Neural progenitor cell (in vitro differentiated cells): Measurements from ENCODE around the gene DCTPP1. TPM values are rescaled to one million over a fixed set of nuclear protein-coding genes. Genes with fewer than 3 reads are reported as not detected.

ENCODE experiments used
- DNase-seq: peaks from one replicate; pipeline ENCODE4 v3.0.0-alpha.2; 2016; ENCODE audit warnings: low spot score
- H2AFZ ChIP-seq: fragments of 200-600 bp; sonication (generic); replicated peaks from 2 replicates; pipeline ENCODE4 v1.6.1; 2016; ENCODE audit warnings: antibody characterized with exemption
- H3F3A ChIP-seq: fragments of 200-600 bp; sonication (generic); 2 replicates; pipeline ENCODE4 v1.6.1; 2016; ENCODE audit warnings: antibody characterized with exemption, low read depth
- H3K27ac ChIP-seq: fragments of 200-600 bp; sonication (generic); 2 replicates; pipeline ENCODE4 v1.5.1; 2016; ENCODE audit warnings: mild to moderate bottlenecking
- H3K27me3 ChIP-seq: fragments of 200-600 bp; sonication (generic); 2 replicates; pipeline ENCODE4 v1.6.1; 2016; ENCODE audit warnings: mild to moderate bottlenecking, moderate library complexity
- H3K36me3 ChIP-seq: fragments of 200-600 bp; sonication (generic); 2 replicates; pipeline ENCODE4 v1.5.1; 2016
- H3K4me1 ChIP-seq: fragments of 200-600 bp; sonication (generic); 2 replicates; pipeline ENCODE4 v1.6.1; 2016; ENCODE audit warnings: mixed run types
- H3K4me2 ChIP-seq: fragments of 200-600 bp; sonication (generic); 2 replicates; pipeline ENCODE4 v1.6.1; 2016
- H3K4me3 ChIP-seq: fragments of 200-600 bp; sonication (generic); 2 replicates; pipeline ENCODE4 v1.5.1; 2016
- H3K79me2 ChIP-seq: fragments of 200-600 bp; sonication (generic); 2 replicates; pipeline ENCODE4 v1.6.1; 2016; ENCODE audit warnings: low read depth
- H3K9ac ChIP-seq: fragments of 200-600 bp; sonication (generic); 2 replicates; pipeline ENCODE4 v1.6.1; 2016
- H3K9me3 ChIP-seq: fragments of 200-600 bp; sonication (generic); 2 replicates; pipeline ENCODE4 v1.5.1; 2016; ENCODE audit warnings: low read depth
- H4K20me1 ChIP-seq: fragments of 200-600 bp; sonication (generic); 2 replicates; pipeline ENCODE4 v1.6.1; 2016; ENCODE audit warnings: low read depth
- H3K27ac Mint-ChIP-seq: 3 replicates; pipeline ENCODE4 v1.8.0; 2021; ENCODE audit warnings: mixed read lengths
- H3K27me3 Mint-ChIP-seq: 2 replicates; pipeline ENCODE4 v1.8.0; 2022; ENCODE audit warnings: low read depth, mild to moderate bottlenecking, inconsistent platforms, moderate library complexity, mixed read lengths; ENCODE audit not compliant: insufficient read depth
- H3K36me3 Mint-ChIP-seq: 3 replicates; pipeline ENCODE4 v1.8.0; 2021; ENCODE audit warnings: mixed read lengths
- H3K4me1 Mint-ChIP-seq: 3 replicates; pipeline ENCODE4 v1.8.0; 2021; ENCODE audit warnings: mixed read lengths
- H3K4me3 Mint-ChIP-seq: 3 replicates; pipeline ENCODE4 v1.8.0; 2021; ENCODE audit warnings: mild to moderate bottlenecking, moderate library complexity, mixed read lengths
- H3K9me3 Mint-ChIP-seq: 3 replicates; pipeline ENCODE4 v1.8.0; 2020; ENCODE audit warnings: mixed read lengths
- CTCF ChIP-seq: fragments of 200-600 bp; sonication (generic); IDR thresholded peaks from 2 replicates; pipeline ENCODE4 v1.5.1; 2017; ENCODE audit warnings: antibody characterized with exemption, mild to moderate bottlenecking
- EZH2 ChIP-seq: fragments of 200-600 bp; sonication (generic); IDR thresholded peaks from 2 replicates; pipeline ENCODE4 v1.6.1; 2017; ENCODE audit warnings: antibody characterized with exemption, mild to moderate bottlenecking, moderate library complexity
- EZH2phosphoT487 ChIP-seq: fragments of 200-600 bp; sonication (generic); IDR thresholded peaks from 2 replicates; pipeline ENCODE4 v1.6.1; 2017; ENCODE audit warnings: antibody characterized with exemption
- total RNA-seq: library from RNA; depleted of rRNA; stranded (reverse); fragments of >200 nt; gene quantifications from 2 replicates; pipeline ENCODE4 v1.2.3, GENCODE V29; 2015; ENCODE audit warnings: low replicate concordance

The DCTPP1 gene
- total RNA-seq, 1 donor from 2014 or later, result 30.4 TPM

GRCh38 chr16:30445149-30445407 is 15.2 kb upstream of the DCTPP1 start:
- H3K4me3 Mint-ChIP-seq, result peak overlapping the region; percentile 82
- peak overlapping the region; percentile 90 for H2AFZ ChIP-seq
- no peak overlapping the region for H3K27ac ChIP-seq
- peaks cover 7% of the 10 kb centered on the region for H3K4me1 ChIP-seq
- no peaks in the 10 kb centered on the region for H3K9me3 ChIP-seq
- peaks cover 7% of the 10 kb centered on the region for H3K27me3 Mint-ChIP-seq
- no peaks in the 10 kb centered on the region for H4K20me1 ChIP-seq
- H3K4me3 ChIP-seq, result peak overlapping the region; percentile 82
- peak overlapping the region; percentile 87 for H3K4me2 ChIP-seq
- no peaks in the 10 kb centered on the region for H3K36me3 ChIP-seq
- peaks cover 13% of the 10 kb centered on the region for H3K79me2 ChIP-seq
- H3K36me3 Mint-ChIP-seq, result peaks cover 16% of the 10 kb centered on the region
- H3F3A ChIP-seq, result peaks cover 11% of the 10 kb centered on the region
- no peak overlapping the region for H3K9ac ChIP-seq
- no peaks in the 10 kb centered on the region for H3K27me3 ChIP-seq
- H3K27ac Mint-ChIP-seq, result no peak overlapping the region
- no peak for DNase-seq
- peaks cover 24% of the 10 kb centered on the region for H3K4me1 Mint-ChIP-seq
- peaks cover 5% of the 10 kb centered on the region for H3K9me3 Mint-ChIP-seq
- no peak for TF ChIP-seq EZH2
- no peak for TF ChIP-seq CTCF
- no peak for TF ChIP-seq EZH2phosphoT487

- H2AFZ ChIP-seq, result peak overlapping the region; percentile 90
- H3K27me3 ChIP-seq, result no peaks in the 10 kb centered on the region
- H3K4me1 Mint-ChIP-seq, result peaks cover 24% of the 10 kb centered on the region
- H3K27me3 Mint-ChIP-seq, result peaks cover 7% of the 10 kb centered on the region
- peaks cover 7% of the 10 kb centered on the region for H3K4me1 ChIP-seq
- peak overlapping the region; percentile 82 for H3K4me3 ChIP-seq
- H3K4me2 ChIP-seq, result peak overlapping the region; percentile 87
- TF ChIP-seq EZH2phosphoT487 (no peak), CTCF (no peak), EZH2 (no peak)
- H3F3A ChIP-seq, result peaks cover 11% of the 10 kb centered on the region
- peaks cover 5% of the 10 kb centered on the region for H3K9me3 Mint-ChIP-seq
- no peaks in the 10 kb centered on the region for H3K9me3 ChIP-seq
- H3K36me3 ChIP-seq, result no peaks in the 10 kb centered on the region
- peak overlapping the region; percentile 82 for H3K4me3 Mint-ChIP-seq
- peaks cover 13% of the 10 kb centered on the region for H3K79me2 ChIP-seq
- no peak overlapping the region for H3K27ac ChIP-seq
- H3K27ac Mint-ChIP-seq, result no peak overlapping the region
- no peaks in the 10 kb centered on the region for H4K20me1 ChIP-seq
- DNase-seq, result no peak
- peaks cover 16% of the 10 kb centered on the region for H3K36me3 Mint-ChIP-seq
- no peak overlapping the region for H3K9ac ChIP-seq
Measured at GRCh38 chr16:30444231-30445148, 14.7 kb upstream of the DCTPP1 start.

- no peaks in the 10 kb centered on the region for H4K20me1 ChIP-seq
- Mint-ChIP-seq H3K4me3 (peak overlapping the region; percentile 82), H3K9me3 (peaks cover 5% of the 10 kb centered on the region), H3K27me3 (peaks cover 10% of the 10 kb centered on the region), H3K4me1 (peaks cover 24% of the 10 kb centered on the region), H3K36me3 (peaks cover 16% of the 10 kb centered on the region), H3K27ac (no peak overlapping the region)
- peaks cover 11% of the 10 kb centered on the region for H3F3A ChIP-seq
- H3K9me3 ChIP-seq, result no peaks in the 10 kb centered on the region
- TF ChIP-seq EZH2phosphoT487, result no peak
- no peak for TF ChIP-seq EZH2
- no peak for TF ChIP-seq CTCF
- H3K27ac ChIP-seq, result no peak overlapping the region
- peaks cover 7% of the 10 kb centered on the region for H3K4me1 ChIP-seq
- no peak overlapping the region for H3K9ac ChIP-seq
- H3K4me2 ChIP-seq, result no peak overlapping the region
- H2AFZ ChIP-seq, result no peak overlapping the region
- no peak overlapping the region for H3K4me3 ChIP-seq
- peaks cover 13% of the 10 kb centered on the region for H3K79me2 ChIP-seq
- no peaks in the 10 kb centered on the region for H3K27me3 ChIP-seq
- DNase-seq, result no peak
- H3K36me3 ChIP-seq, result no peaks in the 10 kb centered on the region
Measured at GRCh38 chr16:30443631-30444030, 13.8 kb upstream of the DCTPP1 start.
